Liver (tissue), 3 donors: ENCODE measurements around the gene BIRC6.

Experiments
- CTCF ChIP-seq: fragments of 150-350 bp; IDR thresholded peaks from 2 replicates; pipeline ENCODE4 v1.5.1; 2017; ENCODE audit warnings: improper control_type of control experiment, low read depth, low read length; ENCODE audit not compliant: missing input control
- GABPA ChIP-seq, 2 donors: IDR thresholded peaks in 1 of 2; conservative IDR thresholded peaks in 1 of 2; 2 replicates each; pipeline ENCODE4 v1.6.1; 2016; ENCODE audit warnings: antibody characterized with exemption in 2 of 2, mild to moderate bottlenecking in 1 of 2, moderate library complexity in 1 of 2
- RXRA ChIP-seq, 2 donors: IDR thresholded peaks; 2 replicates each; pipeline ENCODE4 v1.6.1; 2017 to 2018; ENCODE audit warnings: antibody characterized with exemption in 2 of 2, mild to moderate bottlenecking in 1 of 2
- SP1 ChIP-seq: IDR thresholded peaks from 2 replicates; pipeline ENCODE4 v1.6.1; 2018; ENCODE audit warnings: antibody characterized with exemption, mild to moderate bottlenecking
- donor health status: healthy.
- donor health status: healthy.

DNA sequence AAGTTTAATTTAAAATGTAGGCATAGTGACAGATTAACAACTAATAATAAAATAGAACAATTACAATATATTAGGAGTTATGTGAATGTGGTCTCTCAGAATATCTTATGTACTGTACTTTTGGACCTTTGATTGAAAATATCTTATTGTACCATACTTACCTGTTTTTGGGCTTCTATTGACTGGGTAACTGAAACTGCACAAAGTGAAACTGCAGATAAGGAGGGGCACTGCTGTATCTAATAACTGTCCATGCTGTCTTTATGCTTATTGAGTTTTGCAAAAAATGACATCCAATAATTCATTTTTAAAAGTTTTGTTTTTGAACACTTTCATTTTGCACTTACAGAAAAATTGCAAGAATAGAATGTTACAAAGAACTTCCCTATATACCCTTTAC lies 19.9 kb downstream of the BIRC6 start:
- TF ChIP-seq CTCF (no peak), RXRA (IDR thresholded peaks at IDR 0.05) (no peak), GABPA (IDR thresholded peaks at IDR 0.05 in 1 of 2, conservative IDR thresholded peaks at IDR 0.05 in 1 of 2) (no peak), SP1 (no peak)
